ENCODE data around the gene TXNDC12.
A peak's percentile ranks its signal among the peaks of the same experiment; 100 is the strongest.
"Not testable (repeated sequence)": the region's sequence is repeated elsewhere in the genome, so short reads cannot be mapped to it uniquely, and the experiment has no call there.

Gene TXNDC12

DNA sequence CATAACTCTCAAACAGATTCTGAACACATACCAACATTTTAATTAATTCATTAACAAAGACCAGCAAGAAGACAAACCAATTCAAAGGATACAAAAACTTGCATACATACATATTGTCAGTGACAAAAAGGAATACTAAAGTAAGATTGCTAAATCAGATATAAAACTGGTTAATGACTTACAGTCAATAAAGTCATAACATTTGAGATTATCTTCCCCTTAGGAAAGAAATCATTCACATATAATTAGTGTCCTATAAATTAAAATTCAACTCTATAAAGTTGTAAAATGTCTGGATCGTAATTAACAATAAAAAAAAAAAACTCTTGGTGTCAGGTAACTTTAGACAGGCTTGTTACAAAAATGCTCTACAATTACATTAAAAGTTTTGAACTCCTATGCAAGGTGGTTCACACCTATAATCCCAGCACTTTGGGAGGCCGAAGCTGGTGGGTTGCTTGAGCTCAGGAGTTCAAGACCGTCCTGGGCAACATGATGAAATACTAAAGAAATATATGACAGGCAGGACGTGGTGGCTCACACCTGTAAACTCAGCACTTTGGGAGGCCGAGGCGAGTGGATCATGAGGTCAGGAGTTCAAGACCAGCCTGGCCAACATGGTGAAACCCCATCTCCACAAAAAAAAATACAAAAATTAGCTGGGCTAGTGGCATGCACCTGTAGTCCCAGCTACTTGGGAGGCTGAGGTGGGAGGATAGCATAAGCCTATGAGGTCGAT, 46.8 kb downstream of the TXNDC12 start:
- Histone ChIP-seq H3K4me3 (ENCODE audit: low read length) (no peak overlapping the region), H3K4me1 (ENCODE audit: control insufficient read depth, insufficient read depth, low read length) (peaks cover 5% of the 10 kb centered on the region), H3K9me3 (ENCODE audit: control insufficient read depth, low read length) (no peaks in the 10 kb centered on the region), H3K36me3 (ENCODE audit: control insufficient read depth, insufficient read depth, low read length) (no peaks in the 10 kb centered on the region), H3K27me3 (ENCODE audit: control insufficient read depth, insufficient read depth, low read length) (no peaks in the 10 kb centered on the region), H3K9ac (ENCODE audit: low read length) (no peak overlapping the region)

DNA sequence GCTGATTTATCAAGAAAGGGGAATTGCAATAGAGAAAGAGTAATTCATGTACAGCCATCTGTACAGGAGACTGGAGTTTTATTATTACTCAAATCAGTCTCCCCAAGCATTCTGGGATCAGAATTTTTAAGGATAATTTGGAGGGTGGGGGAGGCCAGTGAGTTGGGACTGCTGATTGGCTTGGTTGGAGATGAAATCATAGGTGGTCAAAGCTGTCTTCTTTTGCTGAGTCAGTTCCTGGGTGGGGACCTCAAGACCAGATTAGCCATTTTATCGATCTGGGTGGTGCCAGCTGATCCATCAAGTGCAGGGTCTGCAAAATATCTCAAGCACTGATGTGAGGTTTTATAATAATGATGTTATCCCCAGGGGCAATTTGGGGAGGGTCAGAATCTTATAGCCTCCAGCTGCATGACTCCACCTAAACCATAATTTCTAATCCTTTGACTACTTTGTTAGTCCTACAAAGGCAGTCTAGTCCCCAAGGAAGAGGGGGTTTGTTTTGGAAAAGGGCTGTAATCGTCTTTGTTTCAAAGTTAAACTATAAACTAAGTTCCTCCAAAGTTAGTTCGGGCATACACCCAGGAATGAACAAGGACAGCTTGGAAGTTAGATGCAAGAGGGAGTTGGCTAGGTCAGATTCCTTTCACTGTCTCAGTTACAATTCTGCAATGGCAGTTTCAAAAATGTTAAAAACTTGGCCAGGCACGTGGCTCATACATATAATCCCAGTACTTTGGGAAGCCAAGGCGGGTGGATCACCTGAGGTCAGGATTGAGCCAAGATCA, 47.6 kb downstream of the TXNDC12 start:
- no peak overlapping the region for H3K4me3 ChIP-seq (ENCODE audit: low read length)
- H3K9ac ChIP-seq (ENCODE audit: low read length): no peak overlapping the region
- H3K27me3 ChIP-seq (ENCODE audit: control insufficient read depth, insufficient read depth, low read length): no peaks in the 10 kb centered on the region
- no peaks in the 10 kb centered on the region for H3K9me3 ChIP-seq (ENCODE audit: control insufficient read depth, low read length)
- H3K36me3 ChIP-seq (ENCODE audit: control insufficient read depth, insufficient read depth, low read length): no peaks in the 10 kb centered on the region
- H3K4me1 ChIP-seq (ENCODE audit: control insufficient read depth, insufficient read depth, low read length): peaks cover 5% of the 10 kb centered on the region

DNA sequence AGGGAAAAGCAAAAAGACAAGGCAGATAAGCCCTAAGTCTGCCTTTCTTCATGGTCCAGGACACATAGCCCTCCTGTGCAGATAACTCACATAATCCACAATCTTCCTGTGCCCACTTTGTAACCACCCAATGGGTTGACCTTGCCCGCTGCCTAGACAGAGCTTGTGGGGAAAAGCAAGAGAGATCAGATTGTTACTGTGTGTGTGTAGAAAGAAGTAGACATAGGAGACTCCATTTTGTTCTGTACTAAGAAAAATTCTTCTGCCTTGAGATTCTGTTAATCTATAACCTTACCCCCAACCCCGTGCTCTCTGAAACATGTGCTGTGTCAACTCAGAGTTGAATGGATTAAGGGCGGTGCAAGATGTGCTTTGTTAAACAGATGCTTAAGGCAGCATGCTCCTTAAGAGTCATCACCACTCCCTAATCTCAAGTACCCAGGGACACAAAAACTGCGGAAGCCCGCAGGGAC, 48.9 kb downstream of the TXNDC12 start:
- not testable (repeated sequence) for H3K36me3 ChIP-seq (ENCODE audit: control insufficient read depth, insufficient read depth, low read length); H3K27me3 ChIP-seq (ENCODE audit: control insufficient read depth, insufficient read depth, low read length); H3K4me1 ChIP-seq (ENCODE audit: control insufficient read depth, insufficient read depth, low read length); H3K9me3 ChIP-seq (ENCODE audit: control insufficient read depth, low read length); H3K4me3 ChIP-seq (ENCODE audit: low read length); H3K9ac ChIP-seq (ENCODE audit: low read length)

DNA sequence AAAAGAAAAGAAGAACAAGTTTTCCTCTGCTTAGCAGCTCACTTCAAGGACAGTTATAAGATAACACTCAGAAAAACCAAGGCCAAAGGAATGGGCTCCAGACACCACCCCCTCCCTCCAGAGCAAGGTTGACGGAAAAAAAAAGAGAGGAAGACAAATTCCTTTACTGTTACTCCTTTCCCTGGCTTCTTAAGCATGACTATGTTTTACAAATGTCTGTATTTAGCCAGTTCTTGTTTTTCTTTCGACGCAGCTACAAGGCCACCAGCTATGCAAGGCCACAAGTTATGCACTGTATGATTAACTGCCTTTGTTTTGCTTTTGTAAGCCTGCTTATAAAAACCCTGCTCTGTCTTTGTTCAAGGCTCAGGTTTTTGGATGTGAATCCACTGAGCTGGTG, 49.4 kb downstream of the TXNDC12 start:
- not testable (repeated sequence) for H3K27me3 ChIP-seq (ENCODE audit: control insufficient read depth, insufficient read depth, low read length); H3K9me3 ChIP-seq (ENCODE audit: control insufficient read depth, low read length); H3K4me3 ChIP-seq (ENCODE audit: low read length); H3K9ac ChIP-seq (ENCODE audit: low read length); H3K36me3 ChIP-seq (ENCODE audit: control insufficient read depth, insufficient read depth, low read length); H3K4me1 ChIP-seq (ENCODE audit: control insufficient read depth, insufficient read depth, low read length)

DNA sequence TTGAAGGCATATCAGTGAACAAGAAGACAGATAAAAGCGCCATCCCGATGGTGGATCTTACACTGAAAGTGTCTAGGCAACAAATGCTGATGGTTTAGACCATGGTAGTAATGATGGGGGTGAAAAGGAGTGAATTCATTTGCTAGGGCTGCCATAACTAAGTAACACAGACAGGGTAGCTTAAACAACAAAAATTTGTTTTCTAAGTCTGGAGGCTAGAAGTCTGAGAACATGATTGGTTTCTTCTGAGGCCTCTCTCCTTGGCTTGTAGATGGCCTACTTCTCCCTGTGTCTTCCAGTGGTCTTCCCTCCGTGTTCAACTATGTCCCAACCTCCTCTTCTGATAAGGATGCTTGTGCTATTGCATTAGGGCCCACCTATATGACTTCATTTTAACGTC, 51.1 kb downstream of the TXNDC12 start:
- no peaks in the 10 kb centered on the region for H3K9me3 ChIP-seq (ENCODE audit: control insufficient read depth, low read length)
- no peaks in the 10 kb centered on the region for H3K27me3 ChIP-seq (ENCODE audit: control insufficient read depth, insufficient read depth, low read length)
- H3K4me1 ChIP-seq (ENCODE audit: control insufficient read depth, insufficient read depth, low read length): no peaks in the 10 kb centered on the region
- no peak overlapping the region for H3K4me3 ChIP-seq (ENCODE audit: low read length)
- H3K36me3 ChIP-seq (ENCODE audit: control insufficient read depth, insufficient read depth, low read length): no peaks in the 10 kb centered on the region
- no peak overlapping the region for H3K9ac ChIP-seq (ENCODE audit: low read length)

DNA sequence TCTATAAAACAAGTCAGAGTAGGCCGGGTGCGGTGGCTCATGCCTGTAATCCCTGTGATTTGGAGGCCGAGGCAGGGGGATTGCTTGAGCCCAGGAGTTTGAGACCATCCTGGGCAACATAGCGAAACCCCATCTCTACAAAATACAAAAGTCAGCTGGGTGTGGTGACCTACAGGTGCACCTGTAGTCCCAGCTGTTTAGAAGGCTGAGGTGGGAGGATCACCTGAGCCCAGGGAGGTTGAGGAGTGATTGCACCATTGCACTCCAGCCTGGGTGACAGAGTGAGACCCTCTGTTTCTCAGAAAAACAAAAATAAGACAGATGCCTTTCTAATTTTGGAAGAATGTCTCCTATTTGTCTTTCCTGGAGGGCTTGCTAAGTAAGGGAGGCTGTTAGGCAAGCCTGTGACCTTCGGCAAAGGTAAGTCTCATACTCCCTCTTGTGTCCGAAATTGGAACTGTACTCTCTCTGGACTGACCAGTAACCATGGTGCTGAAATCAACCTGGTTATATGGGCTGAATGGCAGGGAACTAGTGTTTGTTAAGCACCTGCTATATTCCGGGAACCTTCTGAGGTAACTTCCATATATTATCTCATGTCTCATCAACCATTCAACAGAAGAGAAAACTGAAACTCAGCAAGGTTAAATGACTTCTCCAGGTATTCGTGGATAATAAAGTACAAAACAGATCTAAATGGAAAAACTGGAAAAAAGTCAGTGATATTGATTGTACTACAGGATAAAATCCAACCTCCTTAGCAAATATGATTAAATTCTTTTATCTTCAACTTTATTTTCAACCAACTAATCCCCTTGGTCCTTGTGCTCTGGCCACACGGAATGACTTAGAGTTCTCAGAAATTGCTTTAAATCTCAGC, 52.7 kb downstream of the TXNDC12 start:
- Histone ChIP-seq H3K36me3 (ENCODE audit: control insufficient read depth, insufficient read depth, low read length) (no peaks in the 10 kb centered on the region), H3K9ac (ENCODE audit: low read length) (no peak overlapping the region), H3K9me3 (ENCODE audit: control insufficient read depth, low read length) (no peaks in the 10 kb centered on the region), H3K4me1 (ENCODE audit: control insufficient read depth, insufficient read depth, low read length) (no peaks in the 10 kb centered on the region), H3K27me3 (ENCODE audit: control insufficient read depth, insufficient read depth, low read length) (no peaks in the 10 kb centered on the region), H3K4me3 (ENCODE audit: low read length) (no peak overlapping the region)

DNA sequence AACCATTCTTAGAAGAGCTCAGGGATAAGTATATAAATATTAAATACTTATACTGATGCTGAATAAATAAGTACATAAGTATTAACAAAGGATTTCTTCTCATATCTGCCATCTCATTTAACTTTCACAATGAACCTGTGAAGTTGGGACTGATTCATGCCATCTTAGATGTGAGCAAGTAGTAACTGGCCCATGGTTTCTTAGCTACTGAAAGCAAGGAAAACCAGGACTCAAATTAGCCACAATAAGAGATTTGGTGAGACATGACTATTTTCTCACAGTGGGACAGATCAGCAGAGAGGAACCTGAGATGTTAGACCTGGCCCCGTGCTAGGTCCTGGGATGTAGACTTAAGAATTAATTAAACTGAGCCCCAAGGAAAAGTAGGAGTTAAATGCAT, 56.3 kb downstream of the TXNDC12 start:
- Histone ChIP-seq H3K27me3 (ENCODE audit: control insufficient read depth, insufficient read depth, low read length) (no peaks in the 10 kb centered on the region), H3K4me3 (ENCODE audit: low read length) (no peak overlapping the region), H3K9me3 (ENCODE audit: control insufficient read depth, low read length) (no peaks in the 10 kb centered on the region), H3K4me1 (ENCODE audit: control insufficient read depth, insufficient read depth, low read length) (no peaks in the 10 kb centered on the region), H3K36me3 (ENCODE audit: control insufficient read depth, insufficient read depth, low read length) (no peaks in the 10 kb centered on the region), H3K9ac (ENCODE audit: low read length) (no peak overlapping the region)

DNA sequence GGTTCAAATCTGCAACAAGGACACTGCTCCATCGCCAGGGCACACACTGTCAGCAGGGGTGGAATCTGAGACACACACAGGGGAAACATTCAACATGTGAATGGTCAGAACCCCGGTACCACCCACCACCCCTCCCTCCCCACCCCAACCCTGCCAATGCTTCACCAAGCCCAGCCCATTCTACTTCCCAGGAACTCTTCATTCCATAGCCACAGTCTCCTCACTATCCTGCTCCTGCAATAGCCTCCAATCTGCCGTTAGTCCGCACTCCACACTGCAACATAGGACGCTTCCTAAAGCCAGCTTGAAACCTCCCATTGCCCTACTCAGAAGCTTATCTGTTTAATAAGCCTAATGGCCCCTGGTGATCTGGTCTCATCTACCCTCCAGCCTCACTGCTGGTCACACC, 57.0 kb downstream of the TXNDC12 start:
- no peaks in the 10 kb centered on the region for H3K4me1 ChIP-seq (ENCODE audit: control insufficient read depth, insufficient read depth, low read length)
- no peak overlapping the region for H3K9ac ChIP-seq (ENCODE audit: low read length)
- no peaks in the 10 kb centered on the region for H3K36me3 ChIP-seq (ENCODE audit: control insufficient read depth, insufficient read depth, low read length)
- H3K9me3 ChIP-seq (ENCODE audit: control insufficient read depth, low read length): no peaks in the 10 kb centered on the region
- no peaks in the 10 kb centered on the region for H3K27me3 ChIP-seq (ENCODE audit: control insufficient read depth, insufficient read depth, low read length)
- no peak overlapping the region for H3K4me3 ChIP-seq (ENCODE audit: low read length)

DNA sequence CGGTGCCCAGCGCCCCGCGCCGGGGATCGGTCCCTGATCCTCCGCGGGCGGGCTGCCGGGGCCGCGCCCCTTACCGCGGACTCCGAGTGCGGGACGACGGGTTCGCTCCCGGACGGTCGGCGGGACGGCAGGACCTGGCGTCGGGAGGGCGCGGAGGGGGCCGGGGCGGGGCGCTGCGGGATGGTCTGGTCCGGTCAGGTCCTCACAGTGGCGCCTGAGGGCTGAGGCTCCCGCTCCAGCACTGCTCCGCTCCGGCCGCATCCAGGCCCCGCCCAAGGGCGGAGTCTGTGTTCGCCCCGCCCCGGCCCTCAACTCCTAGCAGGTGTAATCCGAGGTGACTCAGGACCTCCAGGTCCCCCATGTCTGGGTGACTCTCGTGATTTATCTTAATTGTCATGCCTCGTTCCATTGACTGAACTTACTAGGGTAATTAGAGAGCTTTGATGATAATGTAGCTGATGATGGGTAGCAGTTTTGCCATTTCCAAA, 64.5 kb downstream of the TXNDC12 start, which contains the start of gene RAB3B:
RAB3B (minus strand) TSS at position 223 of the 488 bp plus-strand sequence. CDS start 13,583 bp downstream, outside the sequence.
- H3K4me3 ChIP-seq (ENCODE audit: low read length): no peak within 1 kb of the TSS
- H3K4me1 ChIP-seq (ENCODE audit: control insufficient read depth, insufficient read depth, low read length): peaks cover 4% of the 10 kb centered on the region
- H3K9me3 ChIP-seq (ENCODE audit: control insufficient read depth, low read length): no peaks in the 10 kb centered on the region
- H3K9ac ChIP-seq (ENCODE audit: low read length): peak within 1 kb of the TSS; percentile 7
- peaks cover 32% of the 10 kb centered on the region for H3K27me3 ChIP-seq (ENCODE audit: control insufficient read depth, insufficient read depth, low read length)
- no peaks in the 10 kb centered on the region for H3K36me3 ChIP-seq (ENCODE audit: control insufficient read depth, insufficient read depth, low read length)

DNA sequence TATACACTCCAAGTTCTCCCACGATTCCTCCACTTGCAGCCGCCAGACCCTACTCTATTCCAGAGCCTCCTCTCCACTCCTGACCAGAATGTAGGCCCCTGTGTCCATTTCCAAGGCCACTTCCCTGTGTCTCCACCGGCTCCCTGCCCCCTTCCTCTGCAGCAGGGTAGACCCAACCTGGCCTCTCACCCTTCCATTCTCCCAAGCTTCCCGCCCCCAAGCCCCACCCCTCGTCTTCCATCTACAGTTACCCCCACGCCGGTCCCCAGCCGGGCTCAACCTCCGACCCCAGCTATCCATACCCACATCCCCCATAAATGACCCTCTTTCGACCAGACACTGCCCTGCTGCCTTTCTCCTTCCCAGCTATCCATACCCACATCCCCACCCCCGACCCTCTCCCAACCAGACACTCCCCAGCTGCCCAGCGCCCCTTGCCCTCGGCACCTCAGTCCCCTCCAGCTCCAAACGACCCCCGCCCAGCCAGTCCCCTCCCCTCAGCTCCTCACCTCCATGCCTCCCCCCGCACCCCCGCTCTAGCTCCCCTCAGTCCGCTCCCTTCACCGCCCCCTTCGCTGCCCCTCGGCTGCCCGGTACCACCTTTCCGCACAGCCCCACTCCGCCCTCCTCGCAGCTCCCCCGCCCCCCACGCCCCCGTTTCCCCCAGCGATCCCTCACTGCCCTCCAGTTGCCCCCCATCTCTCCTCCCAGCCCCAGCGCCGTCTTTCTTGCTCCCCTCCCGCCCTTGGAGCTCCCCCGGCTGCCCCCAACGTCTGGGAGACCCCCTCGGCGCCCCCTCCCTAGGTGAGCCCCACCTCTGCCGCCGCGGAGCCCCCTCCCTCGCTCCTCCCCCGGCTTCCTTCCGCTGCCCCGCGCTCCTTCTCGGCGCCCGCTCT, 65.2 kb downstream of the TXNDC12 start:
- Histone ChIP-seq H3K36me3 (ENCODE audit: control insufficient read depth, insufficient read depth, low read length) (no peaks in the 10 kb centered on the region), H3K27me3 (ENCODE audit: control insufficient read depth, insufficient read depth, low read length) (peaks cover 32% of the 10 kb centered on the region), H3K9me3 (ENCODE audit: control insufficient read depth, low read length) (no peaks in the 10 kb centered on the region), H3K4me3 (ENCODE audit: low read length) (no peak overlapping the region), H3K4me1 (ENCODE audit: control insufficient read depth, insufficient read depth, low read length) (peaks cover 4% of the 10 kb centered on the region), H3K9ac (ENCODE audit: low read length) (peak overlapping the region; percentile 7)

DNA sequence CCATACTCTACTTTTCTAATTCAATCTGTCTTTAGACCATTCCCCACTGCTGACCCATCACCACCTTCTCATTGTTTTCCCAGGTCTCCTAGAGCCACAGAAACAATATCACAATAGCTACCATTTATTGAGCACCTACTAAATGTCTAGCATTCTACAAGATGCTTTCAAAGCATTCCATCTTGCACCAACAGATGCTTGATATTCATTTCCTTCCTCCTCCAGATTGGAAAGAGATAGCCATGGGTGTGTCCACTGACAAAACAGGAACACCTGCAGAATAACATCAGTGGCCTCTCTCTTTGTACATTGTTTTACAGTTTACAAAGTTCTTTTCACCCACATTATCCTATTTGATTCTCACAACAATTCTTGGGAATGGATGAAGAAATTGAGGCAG, 66.7 kb downstream of the TXNDC12 start:
- H3K9me3 ChIP-seq (ENCODE audit: control insufficient read depth, low read length): no peaks in the 10 kb centered on the region
- H3K36me3 ChIP-seq (ENCODE audit: control insufficient read depth, insufficient read depth, low read length): no peaks in the 10 kb centered on the region
- H3K4me3 ChIP-seq (ENCODE audit: low read length): no peak overlapping the region
- peaks cover 32% of the 10 kb centered on the region for H3K27me3 ChIP-seq (ENCODE audit: control insufficient read depth, insufficient read depth, low read length)
- H3K9ac ChIP-seq (ENCODE audit: low read length): no peak overlapping the region
- peaks cover 4% of the 10 kb centered on the region for H3K4me1 ChIP-seq (ENCODE audit: control insufficient read depth, insufficient read depth, low read length)

Data from mucosa of stomach (tissue), 1 donor.